HepG2 (cell line): ENCODE results near the gene RNF123. TPM values are rescaled to one million over a fixed set of nuclear protein-coding genes. Genes with fewer than 3 reads are reported as not detected.

Experiments
- ATAC-seq: fragments of 200-7000 bp; cut with Tn5 transposase; 3 replicates; pipeline ENCODE4 v1.9.1; 2020; ENCODE audit warnings: mild to moderate bottlenecking, moderate library complexity
- BruUV-seq: library from RNA; stranded (reverse); fragments of 400-500 nt; replicated peaks from 2 replicates; lab custom pipeline; 2021; lab: Mats Ljungman, UMichigan
- CTCF ChIA-PET: fragments of 300-600 bp; formaldehyde crosslinking; extraction: SDS; loops from one replicate; lab custom pipeline; 2021; ENCODE audit warnings: low total read pairs, inconsistent platforms, low intra/inter-chr PET ratio; lab: Yijun Ruan, JAX
- POLR2A ChIA-PET: fragments of 350-600 bp; sonication (Branson Sonifier 250); formaldehyde crosslinking; loops from one replicate; lab custom pipeline; 2020; ENCODE audit warnings: antibody characterized with exemption, inconsistent platforms; lab: Yijun Ruan, JAX
- DNase-seq: peaks from one replicate; pipeline ENCODE4 v3.0.0-alpha.2; 2015; ENCODE audit warnings: low spot score
- FAIRE-seq: peaks from 3 replicates; lab custom pipeline; 2011; peaks lifted over from hg19 to GRCh38; lab: Jason Lieb, UNC
- H2AFZ ChIP-seq: one replicate; pipeline ENCODE4 v1.6.1; 2011; ENCODE audit warnings: low read length, inconsistent platforms
- H3K27ac ChIP-seq: fragments of 300-600 bp; 3 replicates; pipeline ENCODE4 v1.8.0; 2011; ENCODE audit warnings: mixed run types, mild to moderate bottlenecking, mixed read lengths, low read length, inconsistent platforms; ENCODE audit not compliant: insufficient read depth; ENCODE audit errors: extremely low read length
- H3K27me3 ChIP-seq, 2 experiments: fragments of 200-600 bp in 1 of 2; 2 replicates in 1 of 2; 3 replicates in 1 of 2; pipeline versions ENCODE4 v1.6.0 to v1.8.0; 2011; ENCODE audit warnings: low read length in 2 of 2, mild to moderate bottlenecking in 2 of 2, moderate library complexity in 2 of 2, inconsistent platforms in 1 of 2; ENCODE audit not compliant: insufficient read depth in 2 of 2, control insufficient read depth in 1 of 2
- H3K36me3 ChIP-seq, 2 experiments: fragments of 200-600 bp in 1 of 2; replicated peaks in 1 of 2; 2 replicates in 1 of 2; 3 replicates in 1 of 2; pipeline versions ENCODE4 v1.5.1 to v1.8.0; 2011; ENCODE audit warnings: low read length in 2 of 2, inconsistent platforms in 1 of 2; ENCODE audit not compliant: insufficient read depth in 2 of 2, control insufficient read depth in 1 of 2
- H3K4me1 ChIP-seq: 2 replicates; pipeline ENCODE4 v1.5.1; 2012; ENCODE audit warnings: low read length, inconsistent platforms; ENCODE audit not compliant: insufficient read depth
- H3K4me2 ChIP-seq: 2 replicates; pipeline ENCODE4 v1.6.0; 2011; ENCODE audit warnings: low read depth, low read length, inconsistent platforms
- H3K4me3 ChIP-seq, 3 experiments: fragments of 200-600 bp in 1 of 3; sonication (generic), shearing (Covaris generic) in 1 of 3; replicated peaks in 1 of 3; 2 replicates each; pipeline ENCODE4 v1.5.1; 2011 to 2016; ENCODE audit warnings: low read length in 3 of 3, inconsistent platforms in 2 of 3, low read depth in 2 of 3, mild to moderate bottlenecking in 2 of 3, control low read depth in 1 of 3, mixed read lengths in 1 of 3; ENCODE audit not compliant: insufficient read depth in 1 of 3
- H3K79me2 ChIP-seq: one replicate; pipeline ENCODE4 v1.6.1; 2011; ENCODE audit warnings: low read length, inconsistent platforms; ENCODE audit not compliant: insufficient read depth
- H3K9ac ChIP-seq: 2 replicates; pipeline ENCODE4 v1.6.0; 2011; ENCODE audit warnings: mild to moderate bottlenecking, low read depth, low read length, inconsistent platforms; ENCODE audit not compliant: insufficient read depth
- H3K9me3 ChIP-seq: 2 replicates; pipeline ENCODE4 v1.5.1; 2012; ENCODE audit warnings: mild to moderate bottlenecking, low read length
- H4K20me1 ChIP-seq: 2 replicates; pipeline ENCODE4 v1.6.0; 2011; ENCODE audit warnings: inconsistent platforms, mild to moderate bottlenecking, low read length, moderate library complexity; ENCODE audit not compliant: insufficient read depth
- CCDC6 ChIP-seq: sonication (generic); formaldehyde crosslinking; IDR thresholded peaks from 2 replicates; pipeline ENCODE4 v1.8.1; 2022; ENCODE audit warnings: mild to moderate bottlenecking, missing genetic modification reagents, moderate library complexity
- GATA4 ChIP-seq: sonication (generic); IDR thresholded peaks from 2 replicates; pipeline ENCODE4 v1.6.1; 2016; ENCODE audit warnings: antibody characterized with exemption, low read depth, borderline replicate concordance
- KLF12 ChIP-seq: sonication (generic); formaldehyde crosslinking; IDR thresholded peaks from 2 replicates; pipeline ENCODE4 v1.4.0; 2020; ENCODE audit warnings: missing genetic modification reagents, borderline replicate concordance
- PCBP2 ChIP-seq: fragments of 200-400 bp; formaldehyde crosslinking; optimal IDR thresholded peaks from 2 replicates; pipeline ENCODE3; 2018; ENCODE audit warnings: low read length, low read depth; ENCODE audit not compliant: poor library complexity, severe bottlenecking
- YY1 ChIP-seq: IDR thresholded peaks from 2 replicates; pipeline ENCODE4 v1.6.1; 2011; ENCODE audit warnings: low read length, low read depth, moderate library complexity, mild to moderate bottlenecking; ENCODE audit not compliant: insufficient read depth, insufficient replicate concordance
- ZNF160 ChIP-seq: sonication (generic); formaldehyde crosslinking; IDR thresholded peaks from 2 replicates; pipeline ENCODE4 v1.8.0; 2022; ENCODE audit warnings: mild to moderate bottlenecking, inconsistent platforms, missing genetic modification reagents
- ZNF224 ChIP-seq: sonication (generic); formaldehyde crosslinking; IDR thresholded peaks from 2 replicates; pipeline ENCODE4 v1.5.0; 2020; ENCODE audit warnings: mild to moderate bottlenecking, missing genetic modification reagents
- ZNF235 ChIP-seq: sonication (generic); formaldehyde crosslinking; IDR thresholded peaks from 2 replicates; pipeline ENCODE4 v1.8.1; 2023; ENCODE audit warnings: mild to moderate bottlenecking, missing genetic modification reagents, borderline replicate concordance
- ZNF616 ChIP-seq: sonication (generic); formaldehyde crosslinking; IDR thresholded peaks from 2 replicates; pipeline ENCODE4 v1.5.0; 2020; ENCODE audit warnings: low read depth, mild to moderate bottlenecking, missing genetic modification reagents
- ZNF850 ChIP-seq: sonication (generic); formaldehyde crosslinking; conservative IDR thresholded peaks from 2 replicates; pipeline ENCODE4 v1.9.0; 2021; ENCODE audit warnings: mild to moderate bottlenecking, missing genetic modification reagents
- WGBS: methylation state at CpG from one replicate; pipeline ENCODE4 v1.1.6; 2017; ENCODE audit warnings: low lambda C conversion rate; 5-methylcytosine and 5-hydroxymethylcytosine counted together
- in situ Hi-C: cut with HindIII; loops from 2 replicates; pipeline ENCODE4 v1.10.0; 2017; ENCODE audit warnings: low pct_unique_long_range_greater_than_20kb; ENCODE audit not compliant: extremely low pct_ligation_motif_present
- intact Hi-C: fragments of 100-400 bp; cut with micrococcal nuclease; formaldehyde crosslinking; loops from one replicate; pipeline ENCODE4 v1.10.0; 2022; ENCODE audit not compliant: unreplicated experiment
- polyA plus RNA-seq, 8 experiments: library from polyadenylated mRNA; depleted of rRNA in 3 of 8; stranded (reverse) in 7 of 8; unstranded in 1 of 8; fragments of >200 nt; fragmentation: Illumina TruSeq in 4 of 8; extraction: Trizol in 4 of 8; gene quantifications; 2 replicates each; pipeline versions ENCODE4 v1.2.1 to v1.2.3, GENCODE V29; 2011 to 2016; ENCODE audit warnings: low read depth in 4 of 8, missing spikeins in 1 of 8, mixed read lengths in 1 of 8; ENCODE audit not compliant: insufficient read depth in 1 of 8
- total RNA-seq, 5 experiments: library from RNA; depleted of rRNA; stranded (reverse); fragments of >200 nt; fragmentation: Illumina TruSeq; extraction: Trizol; gene quantifications; 2 replicates each; pipeline ENCODE4 v1.2.3, GENCODE V29; 2016; ENCODE audit warnings: low read depth in 1 of 5
- TF ChIP-seq, protein P1 (sequence below): IDR thresholded peaks from 2 replicates; pipeline ENCODE4 v1.4.0; 2020; ENCODE audit warnings: mild to moderate bottlenecking, missing genetic modification reagents
- TF ChIP-seq, protein P2 (sequence below): sonication (generic); formaldehyde crosslinking; IDR thresholded peaks from 2 replicates; pipeline ENCODE4 v1.8.1; 2022; ENCODE audit warnings: low read depth, mild to moderate bottlenecking, missing genetic modification reagents
- TF ChIP-seq, protein P3 (sequence below): sonication (generic); formaldehyde crosslinking; IDR thresholded peaks from 2 replicates; pipeline ENCODE4 v1.5.1; 2020; ENCODE audit warnings: mild to moderate bottlenecking, missing genetic modification reagents, moderate library complexity

Gene RNF123
- total and polyA plus RNA-seq, 2 of the 13 experiments (the other 11 are each of a cell fraction or from before 2014, with no cell fraction given): 29.9 to 82.2 TPM

DNA sequence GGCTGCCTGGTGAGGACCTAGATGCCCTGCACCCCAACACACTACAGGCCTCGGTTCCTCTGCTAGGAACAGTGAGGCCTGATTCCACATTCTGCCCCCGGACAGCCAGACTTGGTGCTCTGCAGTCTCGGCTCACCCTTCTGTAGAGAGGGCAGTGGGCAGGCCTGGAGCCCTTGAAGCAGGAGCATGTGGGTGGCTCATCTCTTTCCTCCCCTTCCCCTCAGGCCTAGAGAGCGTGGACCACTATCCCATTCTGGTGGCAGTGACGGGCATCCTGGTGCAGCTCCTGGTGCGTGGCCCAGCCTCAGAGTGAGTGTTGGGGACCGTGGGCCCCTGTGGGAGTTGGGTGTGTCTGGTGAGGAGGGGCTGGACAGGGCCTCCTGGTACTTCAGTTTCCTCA lies 26.8 kb downstream of the RNF123 start:
- Histone ChIP-seq H3K79me2 (no peaks in the 10 kb centered on the region), H3K9me3 (no peaks in the 10 kb centered on the region), H3K36me3 (peaks cover 9 to 16% of the 10 kb centered on the region in 2 experiments; a peak in 4 of 5 replicates), H3K27ac (no peak overlapping the region), H3K4me2 (no peak overlapping the region), H3K4me1 (peaks cover 23% of the 10 kb centered on the region), H3K27me3 (no peaks in the 10 kb centered on the region), H4K20me1 (no peaks in the 10 kb centered on the region), H3K4me3 (no peak overlapping the region), H3K9ac (no peak overlapping the region), H2AFZ (no peak overlapping the region)
- BruUV-seq: no TSS peak
- no peak for FAIRE-seq
- no peak for DNase-seq
- in situ Hi-C loops (no loop called here), intact Hi-C loops (no loop called here)
- CTCF ChIA-PET: no interaction called here
- TF ChIP-seq GATA4: no peak
- no peak for TF ChIP-seq ZNF224 (CRISPR knock-in tag)
- TF ChIP-seq, protein P1, sequence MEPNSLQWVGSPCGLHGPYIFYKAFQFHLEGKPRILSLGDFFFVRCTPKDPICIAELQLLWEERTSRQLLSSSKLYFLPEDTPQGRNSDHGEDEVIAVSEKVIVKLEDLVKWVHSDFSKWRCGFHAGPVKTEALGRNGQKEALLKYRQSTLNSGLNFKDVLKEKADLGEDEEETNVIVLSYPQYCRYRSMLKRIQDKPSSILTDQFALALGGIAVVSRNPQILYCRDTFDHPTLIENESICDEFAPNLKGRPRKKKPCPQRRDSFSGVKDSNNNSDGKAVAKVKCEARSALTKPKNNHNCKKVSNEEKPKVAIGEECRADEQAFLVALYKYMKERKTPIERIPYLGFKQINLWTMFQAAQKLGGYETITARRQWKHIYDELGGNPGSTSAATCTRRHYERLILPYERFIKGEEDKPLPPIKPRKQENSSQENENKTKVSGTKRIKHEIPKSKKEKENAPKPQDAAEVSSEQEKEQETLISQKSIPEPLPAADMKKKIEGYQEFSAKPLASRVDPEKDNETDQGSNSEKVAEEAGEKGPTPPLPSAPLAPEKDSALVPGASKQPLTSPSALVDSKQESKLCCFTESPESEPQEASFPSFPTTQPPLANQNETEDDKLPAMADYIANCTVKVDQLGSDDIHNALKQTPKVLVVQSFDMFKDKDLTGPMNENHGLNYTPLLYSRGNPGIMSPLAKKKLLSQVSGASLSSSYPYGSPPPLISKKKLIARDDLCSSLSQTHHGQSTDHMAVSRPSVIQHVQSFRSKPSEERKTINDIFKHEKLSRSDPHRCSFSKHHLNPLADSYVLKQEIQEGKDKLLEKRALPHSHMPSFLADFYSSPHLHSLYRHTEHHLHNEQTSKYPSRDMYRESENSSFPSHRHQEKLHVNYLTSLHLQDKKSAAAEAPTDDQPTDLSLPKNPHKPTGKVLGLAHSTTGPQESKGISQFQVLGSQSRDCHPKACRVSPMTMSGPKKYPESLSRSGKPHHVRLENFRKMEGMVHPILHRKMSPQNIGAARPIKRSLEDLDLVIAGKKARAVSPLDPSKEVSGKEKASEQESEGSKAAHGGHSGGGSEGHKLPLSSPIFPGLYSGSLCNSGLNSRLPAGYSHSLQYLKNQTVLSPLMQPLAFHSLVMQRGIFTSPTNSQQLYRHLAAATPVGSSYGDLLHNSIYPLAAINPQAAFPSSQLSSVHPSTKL (CRISPR knock-in tag): no peak
- TF ChIP-seq PCBP2: no peak
- TF ChIP-seq, protein P2, sequence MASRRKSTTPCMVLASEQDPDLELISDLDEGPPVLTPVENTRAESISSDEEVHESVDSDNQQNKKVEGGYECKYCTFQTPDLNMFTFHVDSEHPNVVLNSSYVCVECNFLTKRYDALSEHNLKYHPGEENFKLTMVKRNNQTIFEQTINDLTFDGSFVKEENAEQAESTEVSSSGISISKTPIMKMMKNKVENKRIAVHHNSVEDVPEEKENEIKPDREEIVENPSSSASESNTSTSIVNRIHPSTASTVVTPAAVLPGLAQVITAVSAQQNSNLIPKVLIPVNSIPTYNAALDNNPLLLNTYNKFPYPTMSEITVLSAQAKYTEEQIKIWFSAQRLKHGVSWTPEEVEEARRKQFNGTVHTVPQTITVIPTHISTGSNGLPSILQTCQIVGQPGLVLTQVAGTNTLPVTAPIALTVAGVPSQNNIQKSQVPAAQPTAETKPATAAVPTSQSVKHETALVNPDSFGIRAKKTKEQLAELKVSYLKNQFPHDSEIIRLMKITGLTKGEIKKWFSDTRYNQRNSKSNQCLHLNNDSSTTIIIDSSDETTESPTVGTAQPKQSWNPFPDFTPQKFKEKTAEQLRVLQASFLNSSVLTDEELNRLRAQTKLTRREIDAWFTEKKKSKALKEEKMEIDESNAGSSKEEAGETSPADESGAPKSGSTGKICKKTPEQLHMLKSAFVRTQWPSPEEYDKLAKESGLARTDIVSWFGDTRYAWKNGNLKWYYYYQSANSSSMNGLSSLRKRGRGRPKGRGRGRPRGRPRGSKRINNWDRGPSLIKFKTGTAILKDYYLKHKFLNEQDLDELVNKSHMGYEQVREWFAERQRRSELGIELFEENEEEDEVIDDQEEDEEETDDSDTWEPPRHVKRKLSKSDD (CRISPR knock-in tag): no peak
- no peak for TF ChIP-seq KLF12
- no peak for TF ChIP-seq ZNF616 (CRISPR knock-in tag)
- TF ChIP-seq, protein P3, sequence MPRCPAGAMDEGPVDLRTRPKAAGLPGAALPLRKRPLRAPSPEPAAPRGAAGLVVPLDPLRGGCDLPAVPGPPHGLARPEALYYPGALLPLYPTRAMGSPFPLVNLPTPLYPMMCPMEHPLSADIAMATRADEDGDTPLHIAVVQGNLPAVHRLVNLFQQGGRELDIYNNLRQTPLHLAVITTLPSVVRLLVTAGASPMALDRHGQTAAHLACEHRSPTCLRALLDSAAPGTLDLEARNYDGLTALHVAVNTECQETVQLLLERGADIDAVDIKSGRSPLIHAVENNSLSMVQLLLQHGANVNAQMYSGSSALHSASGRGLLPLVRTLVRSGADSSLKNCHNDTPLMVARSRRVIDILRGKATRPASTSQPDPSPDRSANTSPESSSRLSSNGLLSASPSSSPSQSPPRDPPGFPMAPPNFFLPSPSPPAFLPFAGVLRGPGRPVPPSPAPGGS (CRISPR knock-in tag): no peak
- no peak for TF ChIP-seq ZNF235
- TF ChIP-seq ZNF850 (CRISPR knock-in tag): no peak
- TF ChIP-seq ZNF160 (CRISPR knock-in tag): no peak
- no peak for TF ChIP-seq CCDC6
- TF ChIP-seq YY1: no peak
- POLR2A ChIA-PET: no interaction called here
- no peak for ATAC-seq
- WGBS: 100% methylated on average over 5 of the region's 7 CpGs
